Measurements from ENCODE around the gene WDR77.

The WDR77 gene

DNA sequence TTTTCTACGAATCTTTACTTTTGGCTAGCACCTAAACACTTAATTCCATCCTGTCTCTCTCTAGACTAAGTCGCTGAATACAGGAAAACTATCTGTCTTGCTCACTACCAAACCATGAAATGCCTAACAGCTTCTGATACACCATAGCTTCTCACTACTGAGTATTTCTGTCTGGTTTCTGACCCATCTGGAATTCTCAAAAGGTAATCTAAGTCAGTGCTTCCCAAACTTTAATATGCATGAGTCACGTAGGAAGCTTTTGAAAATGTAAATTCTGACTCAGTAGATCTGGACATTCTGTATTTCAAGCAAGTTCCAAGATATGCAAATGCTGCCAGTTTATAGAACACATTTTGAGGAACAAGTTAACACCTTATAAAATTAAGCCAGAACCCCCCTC, 12.3 kb downstream of the WDR77 start:
- H3K4me3 ChIP-seq (ENCODE audit: low read depth, low read length), result no peak overlapping the region
- no peak for DNase-seq (ENCODE audit: low read depth)
- TF ChIP-seq, protein P1, sequence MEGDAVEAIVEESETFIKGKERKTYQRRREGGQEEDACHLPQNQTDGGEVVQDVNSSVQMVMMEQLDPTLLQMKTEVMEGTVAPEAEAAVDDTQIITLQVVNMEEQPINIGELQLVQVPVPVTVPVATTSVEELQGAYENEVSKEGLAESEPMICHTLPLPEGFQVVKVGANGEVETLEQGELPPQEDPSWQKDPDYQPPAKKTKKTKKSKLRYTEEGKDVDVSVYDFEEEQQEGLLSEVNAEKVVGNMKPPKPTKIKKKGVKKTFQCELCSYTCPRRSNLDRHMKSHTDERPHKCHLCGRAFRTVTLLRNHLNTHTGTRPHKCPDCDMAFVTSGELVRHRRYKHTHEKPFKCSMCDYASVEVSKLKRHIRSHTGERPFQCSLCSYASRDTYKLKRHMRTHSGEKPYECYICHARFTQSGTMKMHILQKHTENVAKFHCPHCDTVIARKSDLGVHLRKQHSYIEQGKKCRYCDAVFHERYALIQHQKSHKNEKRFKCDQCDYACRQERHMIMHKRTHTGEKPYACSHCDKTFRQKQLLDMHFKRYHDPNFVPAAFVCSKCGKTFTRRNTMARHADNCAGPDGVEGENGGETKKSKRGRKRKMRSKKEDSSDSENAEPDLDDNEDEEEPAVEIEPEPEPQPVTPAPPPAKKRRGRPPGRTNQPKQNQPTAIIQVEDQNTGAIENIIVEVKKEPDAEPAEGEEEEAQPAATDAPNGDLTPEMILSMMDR (IDR thresholded peaks at IDR 0.05; ENCODE audit: low read depth, low read length), result no peak
- TF ChIP-seq POLR2A (IDR thresholded peaks at IDR 0.05; ENCODE audit: extremely low read depth, insufficient read length) (no peak), MYC (IDR thresholded peaks at IDR 0.05; ENCODE audit: low read depth, low read length) (no peak)
- TF ChIP-seq, protein P2, sequence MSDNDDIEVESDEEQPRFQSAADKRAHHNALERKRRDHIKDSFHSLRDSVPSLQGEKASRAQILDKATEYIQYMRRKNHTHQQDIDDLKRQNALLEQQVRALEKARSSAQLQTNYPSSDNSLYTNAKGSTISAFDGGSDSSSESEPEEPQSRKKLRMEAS (IDR thresholded peaks at IDR 0.05; ENCODE audit: low read depth, low read length), result no peak

DNA sequence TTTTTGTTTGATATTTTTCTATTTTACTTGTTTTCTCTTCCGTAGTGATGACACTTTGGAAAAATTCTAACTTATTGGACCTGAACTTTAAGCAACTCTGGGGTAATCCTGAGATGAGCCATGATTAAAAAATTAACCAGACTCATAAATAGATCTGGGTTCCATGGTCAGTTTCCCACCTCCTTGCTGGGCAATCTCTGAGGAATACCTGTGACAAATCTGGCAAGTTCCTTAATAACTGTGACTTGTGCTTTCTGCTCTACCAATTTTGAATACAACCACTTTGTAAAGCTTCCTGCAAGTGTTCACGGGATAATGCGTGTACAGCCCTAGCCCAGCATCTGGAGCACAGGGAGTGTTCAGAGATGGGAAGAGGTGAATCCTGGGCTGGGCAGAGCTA, 24.8 kb downstream of the WDR77 start:
- DNase-seq (ENCODE audit: low read depth), result no peak
- TF ChIP-seq POLR2A (IDR thresholded peaks at IDR 0.05; ENCODE audit: extremely low read depth, insufficient read length), result no peak
- TF ChIP-seq, protein P2 (IDR thresholded peaks at IDR 0.05; ENCODE audit: low read depth, low read length), result no peak
- TF ChIP-seq, protein P1 (IDR thresholded peaks at IDR 0.05; ENCODE audit: low read depth, low read length), result no peak
- no peak for TF ChIP-seq MYC (IDR thresholded peaks at IDR 0.05; ENCODE audit: low read depth, low read length)
- H3K4me3 ChIP-seq (ENCODE audit: low read depth, low read length), result no peak overlapping the region

DNA sequence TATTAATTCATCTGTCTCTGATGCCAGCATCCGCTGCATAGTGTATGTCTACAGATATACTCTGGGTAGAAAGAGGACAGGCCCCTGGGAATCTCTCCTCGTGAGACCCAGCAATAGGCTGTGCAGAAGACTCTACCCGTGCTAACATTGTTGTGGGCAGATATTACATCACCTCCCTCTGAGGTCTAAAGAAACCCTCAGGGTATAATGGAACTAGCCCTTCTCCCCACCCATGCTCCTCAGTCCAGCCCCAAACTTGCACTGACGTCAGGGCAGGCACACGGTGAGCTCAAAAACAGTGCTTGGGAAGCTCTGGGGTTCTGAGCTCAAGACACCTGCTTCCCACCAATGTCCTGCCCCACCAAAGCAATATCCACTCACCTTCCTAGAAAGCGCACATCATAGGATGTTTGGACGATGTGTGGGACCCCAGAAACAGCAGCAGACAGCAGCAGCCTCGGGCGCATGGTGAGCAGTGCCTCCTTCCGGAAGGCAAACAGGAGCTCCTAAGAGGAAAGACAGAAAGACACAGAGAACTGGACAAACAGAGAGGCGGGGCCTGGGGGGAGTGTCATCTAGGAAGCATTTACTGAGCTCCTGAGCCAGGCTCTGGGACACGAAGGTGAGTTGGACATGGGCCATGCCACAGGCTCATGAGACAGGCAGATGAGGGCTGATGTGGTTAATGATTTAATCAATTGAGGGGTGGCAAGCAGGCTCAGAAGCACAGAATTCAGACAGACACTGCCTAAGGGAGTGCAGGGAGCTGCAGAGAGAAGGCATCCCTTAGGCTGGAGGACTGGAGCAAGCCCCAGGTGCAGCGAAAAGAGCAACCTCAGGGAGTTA, 26.3 kb downstream of the WDR77 start:
- TF ChIP-seq, protein P2 (IDR thresholded peaks at IDR 0.05; ENCODE audit: low read depth, low read length), result no peak
- TF ChIP-seq, protein P1 (IDR thresholded peaks at IDR 0.05; ENCODE audit: low read depth, low read length), result no peak
- TF ChIP-seq POLR2A (IDR thresholded peaks at IDR 0.05; ENCODE audit: extremely low read depth, insufficient read length), result no peak
- TF ChIP-seq MYC (IDR thresholded peaks at IDR 0.05; ENCODE audit: low read depth, low read length), result no peak
- DNase-seq (ENCODE audit: low read depth), result peak; percentile 82
- H3K4me3 ChIP-seq (ENCODE audit: low read depth, low read length), result peak overlapping the region; percentile 37

DNA sequence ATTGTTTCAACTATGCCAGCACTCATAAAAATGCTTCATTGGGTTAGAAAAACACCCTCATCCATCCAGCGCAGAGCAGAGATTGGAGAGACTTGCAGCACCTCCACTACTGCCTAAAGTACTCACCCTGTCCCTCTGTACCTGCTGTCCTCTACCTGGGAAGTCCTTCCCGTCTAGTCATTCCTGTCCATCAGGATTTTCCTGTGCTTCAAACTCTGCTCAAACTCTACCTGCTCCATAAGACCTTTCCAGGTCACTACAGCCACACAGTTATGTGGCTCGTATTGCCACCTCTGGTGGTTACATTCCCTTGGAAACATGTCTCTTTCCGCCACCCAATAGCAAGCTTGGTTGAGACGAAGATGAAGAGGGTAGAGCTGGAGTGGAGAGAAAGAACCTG, 28.7 kb downstream of the WDR77 start:
- no peak for DNase-seq (ENCODE audit: low read depth)
- no peak overlapping the region for H3K4me3 ChIP-seq (ENCODE audit: low read depth, low read length)
- TF ChIP-seq MYC (IDR thresholded peaks at IDR 0.05; ENCODE audit: low read depth, low read length) (no peak), POLR2A (IDR thresholded peaks at IDR 0.05; ENCODE audit: extremely low read depth, insufficient read length) (no peak)
- TF ChIP-seq, protein P1 (IDR thresholded peaks at IDR 0.05; ENCODE audit: low read depth, low read length), result no peak
- TF ChIP-seq, protein P2 (IDR thresholded peaks at IDR 0.05; ENCODE audit: low read depth, low read length), result no peak

DNA sequence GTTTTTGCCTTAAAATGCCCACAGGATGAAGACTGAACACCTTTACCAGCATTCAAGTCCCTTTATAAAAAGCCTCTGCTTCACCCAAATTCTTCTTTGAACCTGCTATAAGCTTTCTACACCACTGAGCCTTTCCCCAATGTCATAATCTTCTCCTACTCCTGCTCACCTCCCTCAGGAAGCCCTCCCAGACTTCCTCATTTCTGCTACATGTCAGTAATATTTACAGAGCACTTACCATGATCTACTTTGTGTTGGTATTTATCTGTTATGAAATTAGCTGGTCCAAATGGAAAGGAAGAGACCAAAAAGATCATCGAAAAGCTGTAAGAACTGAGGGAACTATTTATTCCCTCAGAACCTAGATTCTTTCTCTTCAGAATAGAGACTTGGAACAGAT, 30.0 kb downstream of the WDR77 start:
- H3K4me3 ChIP-seq (ENCODE audit: low read depth, low read length), result no peak overlapping the region
- no peak for DNase-seq (ENCODE audit: low read depth)
- TF ChIP-seq, protein P2 (IDR thresholded peaks at IDR 0.05; ENCODE audit: low read depth, low read length), result no peak
- TF ChIP-seq MYC (IDR thresholded peaks at IDR 0.05; ENCODE audit: low read depth, low read length), result no peak
- no peak for TF ChIP-seq POLR2A (IDR thresholded peaks at IDR 0.05; ENCODE audit: extremely low read depth, insufficient read length)
- TF ChIP-seq, protein P1 (IDR thresholded peaks at IDR 0.05; ENCODE audit: low read depth, low read length), result no peak
